ENCODE results near the gene RPS3A.
"Not testable (repeated sequence)": the region's sequence is repeated elsewhere in the genome, so short reads cannot be mapped to it uniquely, and the experiment has no call there.

- TF ChIP-seq CTCF (conservative IDR thresholded peaks at IDR 0.05); ZFX (IDR thresholded peaks at IDR 0.05): not testable (repeated sequence)
These were observed 21.4 kb upstream of the RPS3A start for GRCh38 chr4:151077978-151078377.

All from C4-2B (cell line).